Measurements from ENCODE around the gene OR8B4.
"Not testable (repeated sequence)": the region's sequence is repeated elsewhere in the genome, so short reads cannot be mapped to it uniquely, and the experiment has no call there.

The OR8B4 gene

GRCh38 chr11:124409906-124410305, 14.8 kb downstream of the OR8B4 start:
- in situ Hi-C loops (cut with HindIII; ENCODE audit: low sequenced_read_pairs) = no loop called here

GRCh38 chr11:124405581-124405980, 19.1 kb downstream of the OR8B4 start:
- in situ Hi-C loops (cut with HindIII; ENCODE audit: low sequenced_read_pairs) = no loop called here

- in situ Hi-C loops (cut with HindIII; ENCODE audit: low sequenced_read_pairs) = not testable (repeated sequence)
Observed at GRCh38 chr11:124403186-124403585, 21.5 kb downstream of the OR8B4 start.

GRCh38 chr11:124402326-124402922, 22.2 kb downstream of the OR8B4 start:
- in situ Hi-C loops (cut with HindIII; ENCODE audit: low sequenced_read_pairs) = no loop called here

GRCh38 chr11:124398924-124399323, 25.7 kb downstream of the OR8B4 start, which contains the start of gene OR8B3:
TSS of gene OR8B3 (minus strand) at chr11:124399024. CDS start at chr11:124397351, 1,673 bp downstream.
- in situ Hi-C loops (cut with HindIII; ENCODE audit: low sequenced_read_pairs) = no loop called here

- in situ Hi-C loops (cut with HindIII; ENCODE audit: low sequenced_read_pairs) = not testable (repeated sequence)
Observed at GRCh38 chr11:124396847-124397246, 27.8 kb downstream of the OR8B4 start.

- in situ Hi-C loops (cut with HindIII; ENCODE audit: low sequenced_read_pairs) = no loop called here
Observed at GRCh38 chr11:124394408-124394807, 30.3 kb downstream of the OR8B4 start.

- in situ Hi-C loops (cut with HindIII; ENCODE audit: low sequenced_read_pairs) = no loop called here
Observed at GRCh38 chr11:124384399-124384798, 40.3 kb downstream of the OR8B4 start, which contains the start of gene OR8B2. TSS of gene OR8B2 (minus strand) at chr11:124384499. CDS start at chr11:124383343, 1,156 bp downstream.

GRCh38 chr11:124382857-124383256, 41.8 kb downstream of the OR8B4 start:
- in situ Hi-C loops (cut with HindIII; ENCODE audit: low sequenced_read_pairs) = not testable (repeated sequence)

- in situ Hi-C loops (cut with HindIII; ENCODE audit: low sequenced_read_pairs) = no loop called here
Observed at GRCh38 chr11:124380585-124380984, 44.1 kb downstream of the OR8B4 start.

- in situ Hi-C loops (cut with HindIII; ENCODE audit: low sequenced_read_pairs) = no loop called here
Observed at GRCh38 chr11:124376280-124376679, 48.4 kb downstream of the OR8B4 start.

Measured in endothelial cell of hepatic sinusoid (primary cell).